Tibial nerve (tissue), 4 donors: Measurements from ENCODE around the gene DSC2.

Experiments
- EP300 ChIP-seq, 2 donors: sonication (generic); formaldehyde crosslinking; IDR thresholded peaks; one replicate each; pipeline ENCODE4 v1.6.1; 2017; ENCODE audit warnings: antibody characterized with exemption in 2 of 2, mild to moderate bottlenecking in 1 of 2
- POLR2A ChIP-seq, 2 donors: fragments of 450-650 bp; IDR thresholded peaks; one replicate each; pipeline ENCODE4 v1.6.1; 2017; ENCODE audit warnings: antibody characterized with exemption in 2 of 2, mild to moderate bottlenecking in 2 of 2, moderate library complexity in 2 of 2
- TF ChIP-seq, protein P1 (sequence below), 5 experiments: fragments of 200-600 bp in 3 of 5; fragments of 450-650 bp in 2 of 5; sonication (generic) in 3 of 5; IDR thresholded peaks; one replicate each; pipeline ENCODE4 v1.5.1; 2016 to 2019; ENCODE audit warnings: antibody characterized with exemption in 5 of 5, mild to moderate bottlenecking in 3 of 5, moderate library complexity in 2 of 5

GRCh38 chr18:31042084-31042405 lies 60.2 kb downstream of the DSC2 start:
- TF ChIP-seq, protein P1, sequence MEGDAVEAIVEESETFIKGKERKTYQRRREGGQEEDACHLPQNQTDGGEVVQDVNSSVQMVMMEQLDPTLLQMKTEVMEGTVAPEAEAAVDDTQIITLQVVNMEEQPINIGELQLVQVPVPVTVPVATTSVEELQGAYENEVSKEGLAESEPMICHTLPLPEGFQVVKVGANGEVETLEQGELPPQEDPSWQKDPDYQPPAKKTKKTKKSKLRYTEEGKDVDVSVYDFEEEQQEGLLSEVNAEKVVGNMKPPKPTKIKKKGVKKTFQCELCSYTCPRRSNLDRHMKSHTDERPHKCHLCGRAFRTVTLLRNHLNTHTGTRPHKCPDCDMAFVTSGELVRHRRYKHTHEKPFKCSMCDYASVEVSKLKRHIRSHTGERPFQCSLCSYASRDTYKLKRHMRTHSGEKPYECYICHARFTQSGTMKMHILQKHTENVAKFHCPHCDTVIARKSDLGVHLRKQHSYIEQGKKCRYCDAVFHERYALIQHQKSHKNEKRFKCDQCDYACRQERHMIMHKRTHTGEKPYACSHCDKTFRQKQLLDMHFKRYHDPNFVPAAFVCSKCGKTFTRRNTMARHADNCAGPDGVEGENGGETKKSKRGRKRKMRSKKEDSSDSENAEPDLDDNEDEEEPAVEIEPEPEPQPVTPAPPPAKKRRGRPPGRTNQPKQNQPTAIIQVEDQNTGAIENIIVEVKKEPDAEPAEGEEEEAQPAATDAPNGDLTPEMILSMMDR (IDR thresholded peaks at IDR 0.05): no peak
- TF ChIP-seq POLR2A (IDR thresholded peaks at IDR 0.05): no peak
- no peak for TF ChIP-seq EP300 (IDR thresholded peaks at IDR 0.05)
